NCI-H2081 (cell line): ENCODE measurements around the gene DNAH14.
A peak's percentile ranks its signal among the peaks of the same experiment; 100 is the strongest.

ENCODE experiments used
- DNase-seq, 2 experiments: peaks; one replicate each; lab custom pipeline; 2025; lab: John Stamatoyannopoulos, UW

The DNAH14 gene

GRCh38 chr1:225428068-225428880 lies 498.8 kb downstream of the DNAH14 start:
- DNase-seq: peak; percentile 96 to 97

GRCh38 chr1:225428881-225429455 lies 499.5 kb downstream of the DNAH14 start:
- DNase-seq: no peak

GRCh38 chr1:225430301-225430700 lies 500.8 kb downstream of the DNAH14 start:
- no peak for DNase-seq

- no peak for DNase-seq
Measured at GRCh38 chr1:225431081-225431863, 501.8 kb downstream of the DNAH14 start.

- no peak for DNase-seq
Measured at GRCh38 chr1:225434046-225434445, 504.6 kb downstream of the DNAH14 start.

- no peak for DNase-seq
Measured at GRCh38 chr1:225435076-225435475, 505.6 kb downstream of the DNAH14 start.

- no peak for DNase-seq
Measured at GRCh38 chr1:225435487-225435886, 506.0 kb downstream of the DNAH14 start.

- no peak for DNase-seq
Measured at GRCh38 chr1:225435957-225436392, 506.5 kb downstream of the DNAH14 start.

GRCh38 chr1:225437710-225438437 lies 508.4 kb downstream of the DNAH14 start:
- peak in 1 of 2 experiments; percentile 16 for DNase-seq

- no peak for DNase-seq
Measured at GRCh38 chr1:225440380-225441221, 511.1 kb downstream of the DNAH14 start.

GRCh38 chr1:225441314-225442122 lies 512.0 kb downstream of the DNAH14 start:
- no peak for DNase-seq

- DNase-seq: no peak
Measured at GRCh38 chr1:225442123-225442505, 512.6 kb downstream of the DNAH14 start.

GRCh38 chr1:225445639-225446594 lies 516.4 kb downstream of the DNAH14 start:
- no peak for DNase-seq

- no peak for DNase-seq
Measured at GRCh38 chr1:225446595-225446960, 517.1 kb downstream of the DNAH14 start.

GRCh38 chr1:225446981-225447615 lies 517.6 kb downstream of the DNAH14 start:
- DNase-seq: no peak

GRCh38 chr1:225447650-225448089 lies 518.2 kb downstream of the DNAH14 start:
- DNase-seq: no peak

GRCh38 chr1:225448146-225448805 lies 518.8 kb downstream of the DNAH14 start:
- DNase-seq: no peak
